ENCODE data around the gene RASGRP3. TPM values are rescaled to one million over a fixed set of nuclear protein-coding genes. Genes with fewer than 3 reads are reported as not detected.

The RASGRP3 gene
- total RNA-seq, 1 donor from 2014 or later = 487 TPM

- Mint-ChIP-seq H3K9me3 (ENCODE audit: unreplicated experiment) (no peaks in the 10 kb centered on the region), H3K4me3 (ENCODE audit: unreplicated experiment) (no peak overlapping the region), H3K36me3 (ENCODE audit: low read depth, unreplicated experiment) (peaks cover 72% of the 10 kb centered on the region), H3K27ac (ENCODE audit: unreplicated experiment) (no peak overlapping the region), H3K27me3 (ENCODE audit: unreplicated experiment) (no peaks in the 10 kb centered on the region), H3K4me1 (ENCODE audit: unreplicated experiment) (no peaks in the 10 kb centered on the region)
- no peak for TF ChIP-seq CTCF (IDR thresholded peaks at IDR 0.05; ENCODE audit: unreplicated experiment)
- no peak for DNase-seq (ENCODE audit: low spot score)
These were observed 42.5 kb downstream of the RASGRP3 start for GRCh38 chr2:33518929-33519328.

GRCh38 chr2:33521791-33522281 is 45.4 kb downstream of the RASGRP3 start:
- no peak overlapping the region for H3K27ac Mint-ChIP-seq (ENCODE audit: unreplicated experiment)
- TF ChIP-seq CTCF (IDR thresholded peaks at IDR 0.05; ENCODE audit: unreplicated experiment) = no peak
- peak overlapping the region; percentile 44 for H3K4me3 Mint-ChIP-seq (ENCODE audit: unreplicated experiment)
- H3K9me3 Mint-ChIP-seq (ENCODE audit: unreplicated experiment) = no peaks in the 10 kb centered on the region
- H3K4me1 Mint-ChIP-seq (ENCODE audit: unreplicated experiment) = no peaks in the 10 kb centered on the region
- DNase-seq (ENCODE audit: low spot score) = no peak
- H3K36me3 Mint-ChIP-seq (ENCODE audit: low read depth, unreplicated experiment) = peaks cover 67% of the 10 kb centered on the region
- no peaks in the 10 kb centered on the region for H3K27me3 Mint-ChIP-seq (ENCODE audit: unreplicated experiment)

- H3K27ac Mint-ChIP-seq (ENCODE audit: unreplicated experiment) = no peak overlapping the region
- no peak for DNase-seq (ENCODE audit: low spot score)
- TF ChIP-seq CTCF (IDR thresholded peaks at IDR 0.05; ENCODE audit: unreplicated experiment) = no peak
- H3K36me3 Mint-ChIP-seq (ENCODE audit: low read depth, unreplicated experiment) = peaks cover 70% of the 10 kb centered on the region
- no peaks in the 10 kb centered on the region for H3K4me1 Mint-ChIP-seq (ENCODE audit: unreplicated experiment)
- H3K4me3 Mint-ChIP-seq (ENCODE audit: unreplicated experiment) = peak overlapping the region; percentile 52
- H3K27me3 Mint-ChIP-seq (ENCODE audit: unreplicated experiment) = no peaks in the 10 kb centered on the region
- H3K9me3 Mint-ChIP-seq (ENCODE audit: unreplicated experiment) = no peaks in the 10 kb centered on the region
These were observed 46.1 kb downstream of the RASGRP3 start for GRCh38 chr2:33522576-33522975.

- no peak overlapping the region for H3K4me3 Mint-ChIP-seq (ENCODE audit: unreplicated experiment)
- H3K27ac Mint-ChIP-seq (ENCODE audit: unreplicated experiment) = no peak overlapping the region
- peaks cover 2% of the 10 kb centered on the region for H3K4me1 Mint-ChIP-seq (ENCODE audit: unreplicated experiment)
- H3K27me3 Mint-ChIP-seq (ENCODE audit: unreplicated experiment) = no peaks in the 10 kb centered on the region
- DNase-seq (ENCODE audit: low spot score) = no peak
- TF ChIP-seq CTCF (IDR thresholded peaks at IDR 0.05; ENCODE audit: unreplicated experiment) = no peak
- peaks cover 75% of the 10 kb centered on the region for H3K36me3 Mint-ChIP-seq (ENCODE audit: low read depth, unreplicated experiment)
- no peaks in the 10 kb centered on the region for H3K9me3 Mint-ChIP-seq (ENCODE audit: unreplicated experiment)
These were observed 49.2 kb downstream of the RASGRP3 start for GRCh38 chr2:33525666-33526065.

- Mint-ChIP-seq H3K4me3 (ENCODE audit: unreplicated experiment) (no peak overlapping the region), H3K36me3 (ENCODE audit: low read depth, unreplicated experiment) (peaks cover 76% of the 10 kb centered on the region), H3K4me1 (ENCODE audit: unreplicated experiment) (peaks cover 7% of the 10 kb centered on the region), H3K9me3 (ENCODE audit: unreplicated experiment) (no peaks in the 10 kb centered on the region), H3K27ac (ENCODE audit: unreplicated experiment) (no peak overlapping the region), H3K27me3 (ENCODE audit: unreplicated experiment) (no peaks in the 10 kb centered on the region)
- DNase-seq (ENCODE audit: low spot score) = no peak
- TF ChIP-seq CTCF (IDR thresholded peaks at IDR 0.05; ENCODE audit: unreplicated experiment) = no peak
These were observed 49.7 kb downstream of the RASGRP3 start for GRCh38 chr2:33526132-33526531.

Data from endothelial cell (in vitro differentiated cells).